OCI-LY7 (cell line): ENCODE data around the gene EWSR1. TPM values are rescaled to one million over a fixed set of nuclear protein-coding genes. Genes with fewer than 3 reads are reported as not detected.

Source experiments
- BruUV-seq: library from RNA; stranded (reverse); fragments of 400-500 nt; replicated peaks from 2 replicates; lab custom pipeline; 2021; lab: Mats Ljungman, UMichigan
- CTCF ChIA-PET: fragments of 300-600 bp; sonication (Branson Sonifier 250); formaldehyde crosslinking; loops from one replicate; lab custom pipeline; 2022; ENCODE audit warnings: antibody characterized with exemption; ENCODE audit not compliant: unreplicated experiment; lab: Charles Lee
- POLR2A ChIA-PET: fragments of 300-600 bp; sonication (Branson Sonifier 250); formaldehyde crosslinking; loops from one replicate; lab custom pipeline; 2022; ENCODE audit warnings: antibody characterized with exemption; lab: Charles Lee
- DNase-seq: peaks from one replicate; pipeline ENCODE4 v3.0.0-alpha.2; 2015; ENCODE audit warnings: low spot score
- H2AFZ ChIP-seq: fragments of 200-600 bp; sonication (generic), shearing (Covaris generic); 2 replicates; pipeline ENCODE4 v1.6.1; 2014; ENCODE audit warnings: mild to moderate bottlenecking, antibody characterized with exemption, low read length, moderate library complexity
- H3K27ac ChIP-seq: fragments of 200-600 bp; sonication (generic); 2 replicates; pipeline ENCODE4 v1.5.1; 2014; ENCODE audit warnings: mixed run types, low read depth, mild to moderate bottlenecking, moderate library complexity, low read length, inconsistent platforms; ENCODE audit not compliant: poor library complexity, severe bottlenecking
- H3K36me3 ChIP-seq: fragments of 200-600 bp; sonication (generic); 2 replicates; pipeline ENCODE4 v1.6.1; 2014; ENCODE audit warnings: mild to moderate bottlenecking, antibody characterized with exemption, low read length, moderate library complexity, mixed read lengths; ENCODE audit not compliant: insufficient read depth
- H3K4me1 ChIP-seq: fragments of 200-600 bp; sonication (generic); 2 replicates; pipeline ENCODE4 v1.5.1; 2014; ENCODE audit warnings: mild to moderate bottlenecking, low read length; ENCODE audit not compliant: insufficient read depth, poor library complexity, severe bottlenecking
- H3K4me2 ChIP-seq: fragments of 200-600 bp; sonication (generic); 2 replicates; pipeline ENCODE4 v1.6.1; 2014; ENCODE audit warnings: mild to moderate bottlenecking, low read length
- H3K4me3 ChIP-seq: fragments of 200-600 bp; sonication (generic); 2 replicates; pipeline ENCODE4 v1.5.1; 2014; ENCODE audit warnings: mild to moderate bottlenecking, low read depth, low read length; ENCODE audit not compliant: poor library complexity, severe bottlenecking
- H3K79me2 ChIP-seq: fragments of 200-600 bp; sonication (generic); 2 replicates; pipeline ENCODE4 v1.6.1; 2016; ENCODE audit warnings: low read depth, mild to moderate bottlenecking, low read length, moderate library complexity, mixed read lengths; ENCODE audit not compliant: insufficient read depth
- H3K9me2 ChIP-seq: fragments of 200-600 bp; sonication (generic); 2 replicates; pipeline ENCODE4 v1.6.1; 2016; ENCODE audit warnings: mild to moderate bottlenecking, low read length, mixed read lengths; ENCODE audit not compliant: insufficient read depth
- H3K9me3 ChIP-seq: fragments of 200-600 bp; sonication (generic); 2 replicates; pipeline ENCODE4 v1.6.1; 2014; ENCODE audit warnings: mild to moderate bottlenecking, mixed run types, low read length, mixed read lengths
- H4K20me1 ChIP-seq: fragments of 200-600 bp; sonication (generic); 2 replicates; pipeline ENCODE4 v1.6.1; 2014; ENCODE audit warnings: mild to moderate bottlenecking, antibody characterized with exemption, low read length, moderate library complexity, mixed read lengths; ENCODE audit not compliant: insufficient read depth
- EZH2phosphoT487 ChIP-seq: fragments of 200-600 bp; sonication (generic); IDR thresholded peaks from 2 replicates; pipeline ENCODE4 v1.6.1; 2018; ENCODE audit warnings: low read depth, borderline replicate concordance, mild to moderate bottlenecking, mixed run types, antibody characterized with exemption, low read length, moderate library complexity, mixed read lengths
- intact Hi-C: fragments of 100-400 bp; cut with micrococcal nuclease; formaldehyde crosslinking; loops from one replicate; pipeline ENCODE4 v1.10.0; 2022; ENCODE audit not compliant: unreplicated experiment
- total RNA-seq, 2 experiments: library from RNA; depleted of rRNA in 1 of 2; stranded (reverse); fragments of >200 nt in 1 of 2; shearing (Covaris generic) in 1 of 2; gene quantifications; 2 replicates each; pipeline ENCODE4 v1.2.3, GENCODE V29; 2014 to 2022
- TF ChIP-seq, protein P1 (sequence below): fragments of 200-600 bp; sonication (generic); conservative IDR thresholded peaks from 2 replicates; pipeline ENCODE4 v1.5.1; 2014; ENCODE audit warnings: mild to moderate bottlenecking, antibody characterized with exemption, low read length, moderate library complexity, mixed read lengths

EWSR1 gene
- total RNA-seq, 2 experiments from 2014 or later = 270 to 333 TPM

DNA sequence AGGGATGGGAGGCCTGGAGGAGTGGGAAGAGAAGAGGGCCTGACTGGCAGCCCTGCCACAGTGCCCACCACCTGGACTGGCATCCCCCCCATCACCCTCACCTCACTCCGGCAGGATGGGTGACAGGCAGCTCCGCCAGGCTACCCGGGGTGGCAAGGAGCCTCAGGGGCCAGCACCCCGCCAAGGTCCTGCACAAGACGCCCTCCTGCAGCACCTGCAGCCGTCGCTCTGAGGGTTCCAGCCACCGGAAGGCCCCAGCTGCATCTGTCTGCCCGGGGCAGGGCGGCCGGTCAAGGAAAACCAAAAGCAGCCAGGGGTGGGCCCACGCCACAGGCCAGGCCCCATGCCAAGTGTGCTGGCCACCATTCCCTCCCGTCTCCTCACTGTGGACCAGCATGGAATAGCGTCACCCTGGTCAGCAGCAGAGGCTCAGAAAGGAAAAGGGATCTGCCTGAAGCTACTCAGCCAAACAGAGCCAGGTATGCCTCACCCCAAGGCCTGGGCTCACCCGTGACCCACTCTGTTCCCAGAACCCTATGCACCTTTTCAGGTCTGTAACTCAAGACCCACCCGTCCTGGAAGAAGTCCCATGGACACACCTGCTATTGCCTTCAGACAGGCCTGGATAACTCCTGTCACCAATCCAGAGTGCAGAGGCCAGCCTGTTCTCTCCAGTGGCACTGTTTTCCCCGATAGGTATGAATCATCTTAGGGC lies 7.3 kb upstream of the EWSR1 start:
- CTCF ChIA-PET = no interaction called here
- no peak overlapping the region for H3K4me3 ChIP-seq
- H3K79me2 ChIP-seq = peaks cover 1% of the 10 kb centered on the region; the same call in 1 of the 2 replicates
- H3K36me3 ChIP-seq = peaks cover 20% of the 10 kb centered on the region
- H3K4me2 ChIP-seq = no peak overlapping the region
- no peaks in the 10 kb centered on the region for H3K4me1 ChIP-seq
- intact Hi-C loops = loop anchor here (10.0 kb wide), 2 partner anchors 516 to 1164 kb away; partner anchors contain the start of genes CHEK2, HSCB and MTFP1
- no peak for DNase-seq
- no peaks in the 10 kb centered on the region for H3K9me2 ChIP-seq
- POLR2A ChIA-PET = no interaction called here
- no peak overlapping the region for H3K27ac ChIP-seq
- H2AFZ ChIP-seq = no peak overlapping the region
- H4K20me1 ChIP-seq = no peaks in the 10 kb centered on the region
- H3K9me3 ChIP-seq = no peaks in the 10 kb centered on the region
- BruUV-seq = no TSS peak
- TF ChIP-seq, protein P1, sequence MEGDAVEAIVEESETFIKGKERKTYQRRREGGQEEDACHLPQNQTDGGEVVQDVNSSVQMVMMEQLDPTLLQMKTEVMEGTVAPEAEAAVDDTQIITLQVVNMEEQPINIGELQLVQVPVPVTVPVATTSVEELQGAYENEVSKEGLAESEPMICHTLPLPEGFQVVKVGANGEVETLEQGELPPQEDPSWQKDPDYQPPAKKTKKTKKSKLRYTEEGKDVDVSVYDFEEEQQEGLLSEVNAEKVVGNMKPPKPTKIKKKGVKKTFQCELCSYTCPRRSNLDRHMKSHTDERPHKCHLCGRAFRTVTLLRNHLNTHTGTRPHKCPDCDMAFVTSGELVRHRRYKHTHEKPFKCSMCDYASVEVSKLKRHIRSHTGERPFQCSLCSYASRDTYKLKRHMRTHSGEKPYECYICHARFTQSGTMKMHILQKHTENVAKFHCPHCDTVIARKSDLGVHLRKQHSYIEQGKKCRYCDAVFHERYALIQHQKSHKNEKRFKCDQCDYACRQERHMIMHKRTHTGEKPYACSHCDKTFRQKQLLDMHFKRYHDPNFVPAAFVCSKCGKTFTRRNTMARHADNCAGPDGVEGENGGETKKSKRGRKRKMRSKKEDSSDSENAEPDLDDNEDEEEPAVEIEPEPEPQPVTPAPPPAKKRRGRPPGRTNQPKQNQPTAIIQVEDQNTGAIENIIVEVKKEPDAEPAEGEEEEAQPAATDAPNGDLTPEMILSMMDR = no peak
- TF ChIP-seq EZH2phosphoT487 = no peak

DNA sequence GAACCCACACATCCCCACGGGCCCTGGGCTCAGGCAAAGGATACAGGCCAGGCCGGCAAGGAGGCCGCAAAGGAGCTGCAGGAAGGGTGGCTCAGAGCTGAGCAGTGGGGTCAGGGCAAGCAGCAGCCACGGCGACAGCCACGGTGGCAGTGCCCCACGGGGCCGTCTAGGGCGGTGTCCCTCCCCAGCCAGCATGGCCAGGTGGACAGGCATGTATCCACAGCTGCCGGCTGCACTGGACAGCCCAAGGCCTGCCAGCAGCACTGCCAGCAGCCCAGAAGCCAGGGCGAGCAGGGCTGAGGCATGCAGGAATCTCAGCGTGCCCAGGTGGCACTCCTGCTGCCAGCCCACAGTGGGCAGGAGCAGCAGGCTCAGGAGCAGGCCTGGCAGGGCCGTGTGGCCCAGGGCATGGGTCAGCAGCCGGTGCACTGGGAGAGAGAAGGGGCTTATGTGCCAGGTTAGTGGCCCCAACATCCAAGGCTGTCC lies 4.2 kb upstream of the EWSR1 start:
- DNase-seq = no peak
- no peaks in the 10 kb centered on the region for H3K9me2 ChIP-seq
- CTCF ChIA-PET = no interaction called here
- no peak overlapping the region for H2AFZ ChIP-seq
- no peak overlapping the region for H3K4me3 ChIP-seq
- H3K4me2 ChIP-seq = no peak overlapping the region
- no peak overlapping the region for H3K27ac ChIP-seq
- H4K20me1 ChIP-seq = peaks cover 2% of the 10 kb centered on the region; the same call in 1 of the 2 replicates
- peaks cover 27% of the 10 kb centered on the region for H3K79me2 ChIP-seq
- intact Hi-C loops = loop anchor here (10.0 kb wide), 2 partner anchors 519 to 1161 kb away; partner anchors contain the start of genes CHEK2, HSCB and MTFP1
- no peak for TF ChIP-seq EZH2phosphoT487
- TF ChIP-seq, protein P1 = no peak
- H3K4me1 ChIP-seq = peaks cover 11% of the 10 kb centered on the region
- peaks cover 33% of the 10 kb centered on the region for H3K36me3 ChIP-seq
- POLR2A ChIA-PET = no interaction called here
- BruUV-seq = no TSS peak
- no peaks in the 10 kb centered on the region for H3K9me3 ChIP-seq

DNA sequence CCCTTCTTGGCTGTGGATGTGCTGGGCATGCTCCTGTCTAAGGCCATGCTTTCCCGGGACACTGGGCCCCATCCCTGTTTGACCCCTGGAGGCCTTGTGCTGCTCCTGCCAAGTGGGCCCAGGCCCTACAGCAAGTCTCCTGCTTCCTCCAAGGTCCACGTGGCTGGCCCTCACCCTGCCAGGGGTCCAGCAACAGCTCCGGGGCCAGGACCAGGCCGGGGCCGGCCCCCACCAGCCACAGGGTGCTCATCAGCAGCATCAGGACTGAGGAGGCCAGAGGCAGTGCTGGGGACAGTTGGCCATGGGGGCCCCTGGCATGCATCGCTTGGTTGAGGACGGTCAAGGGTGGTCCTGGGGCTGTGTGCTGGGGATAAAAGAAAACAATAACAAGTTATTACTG lies 2.8 kb upstream of the EWSR1 start:
- Histone ChIP-seq H3K9me2 (no peaks in the 10 kb centered on the region), H3K36me3 (peaks cover 47% of the 10 kb centered on the region), H3K4me2 (no peak overlapping the region), H2AFZ (no peak overlapping the region), H3K27ac (no peak overlapping the region), H3K4me3 (no peak overlapping the region), H3K79me2 (peaks cover 42% of the 10 kb centered on the region), H3K9me3 (no peaks in the 10 kb centered on the region), H3K4me1 (peaks cover 17% of the 10 kb centered on the region), H4K20me1 (peaks cover 16% of the 10 kb centered on the region)
- ChIA-PET CTCF (no interaction called here), POLR2A (no interaction called here)
- intact Hi-C loops = loop anchor here (5.0 to 10.0 kb wide), 3 partner anchors 82 to 1159 kb away; partner anchors contain the start of genes CHEK2, HSCB and MTFP1
- no peak for TF ChIP-seq EZH2phosphoT487
- TF ChIP-seq, protein P1 = no peak
- DNase-seq = no peak
- BruUV-seq = no TSS peak
